ENCODE data around the gene R3HDM4.

Gene R3HDM4

GRCh38 chr19:947090-947706, 34.2 kb upstream of the R3HDM4 start:
- no peak for DNase-seq

- DNase-seq = no peak
Observed at GRCh38 chr19:945401-946252, 32.6 kb upstream of the R3HDM4 start.

- no peak for DNase-seq
Observed at GRCh38 chr19:944663-945241, 31.7 kb upstream of the R3HDM4 start.

GRCh38 chr19:944171-944567, 31.1 kb upstream of the R3HDM4 start:
- DNase-seq = no peak

GRCh38 chr19:943551-944170, 30.6 kb upstream of the R3HDM4 start:
- no peak for DNase-seq

GRCh38 chr19:942133-942645, 29.2 kb upstream of the R3HDM4 start:
- DNase-seq = no peak

GRCh38 chr19:941292-942132, 28.5 kb upstream of the R3HDM4 start:
- DNase-seq = no peak

GRCh38 chr19:940591-941291, 27.7 kb upstream of the R3HDM4 start:
- DNase-seq = peak; percentile 86

GRCh38 chr19:939922-940321, 26.9 kb upstream of the R3HDM4 start:
- no peak for DNase-seq

- DNase-seq = no peak
Observed at GRCh38 chr19:939439-939838, 26.4 kb upstream of the R3HDM4 start.

- DNase-seq = no peak
Observed at GRCh38 chr19:938233-938923, 25.4 kb upstream of the R3HDM4 start.

- peak; percentile 47 for DNase-seq
Observed at GRCh38 chr19:937259-937694, 24.3 kb upstream of the R3HDM4 start.

GRCh38 chr19:936175-936546, 23.1 kb upstream of the R3HDM4 start:
- no peak for DNase-seq

GRCh38 chr19:934865-935479, 22.0 kb upstream of the R3HDM4 start:
- DNase-seq = no peak

GRCh38 chr19:934197-934840, 21.3 kb upstream of the R3HDM4 start:
- no peak for DNase-seq

- no peak for DNase-seq
Observed at GRCh38 chr19:933553-933882, 20.5 kb upstream of the R3HDM4 start.

- DNase-seq = no peak
Observed at GRCh38 chr19:932648-933552, 19.9 kb upstream of the R3HDM4 start.

GRCh38 chr19:931860-932647, 19.0 kb upstream of the R3HDM4 start:
- no peak for DNase-seq
